HEK293 (cell line): ENCODE data around the gene FAM167B.
A peak's percentile ranks its signal among the peaks of the same experiment; 100 is the strongest.

Source experiments
- BCL11A ChIP-seq: fragments of 450-650 bp; formaldehyde crosslinking; IDR thresholded peaks from 2 replicates; pipeline ENCODE4 v1.5.1; 2016; ENCODE audit warnings: low read depth, missing biosample characterization, missing genetic modification characterization
- SP7 ChIP-seq: fragments of 450-650 bp; formaldehyde crosslinking; IDR thresholded peaks from 2 replicates; pipeline ENCODE4 v1.5.1; 2016; ENCODE audit warnings: missing biosample characterization, missing genetic modification characterization
- ZBTB20 ChIP-seq: fragments of 450-650 bp; formaldehyde crosslinking; IDR thresholded peaks from 2 replicates; pipeline ENCODE4 v1.5.1; 2016; ENCODE audit warnings: missing biosample characterization, missing genetic modification characterization
- ZNF138 ChIP-seq: fragments of 450-650 bp; formaldehyde crosslinking; IDR thresholded peaks from 2 replicates; pipeline ENCODE4 v1.5.1; 2016; ENCODE audit warnings: missing biosample characterization, missing genetic modification characterization, borderline replicate concordance
- ZNF140 ChIP-seq: fragments of 450-650 bp; formaldehyde crosslinking; IDR thresholded peaks from 2 replicates; pipeline ENCODE4 v1.5.1; 2016; ENCODE audit warnings: missing biosample characterization, missing genetic modification characterization
- ZNF292 ChIP-seq: fragments of 450-650 bp; formaldehyde crosslinking; IDR thresholded peaks from 2 replicates; pipeline ENCODE4 v1.5.1; 2016; ENCODE audit warnings: low read depth, missing biosample characterization, missing genetic modification characterization, borderline replicate concordance
- ZNF37A ChIP-seq: fragments of 450-650 bp; IDR thresholded peaks from 2 replicates; pipeline ENCODE4 v1.5.1; 2018; ENCODE audit warnings: missing biosample characterization, missing genetic modification characterization
- ZNF404 ChIP-seq: fragments of 450-650 bp; formaldehyde crosslinking; IDR thresholded peaks from 2 replicates; pipeline ENCODE4 v1.5.1; 2017; ENCODE audit warnings: missing biosample characterization, missing genetic modification characterization
- ZNF433 ChIP-seq: fragments of 450-650 bp; formaldehyde crosslinking; IDR thresholded peaks from 2 replicates; pipeline ENCODE4 v1.5.1; 2016; ENCODE audit warnings: missing biosample characterization, missing genetic modification characterization, low read depth
- ZNF473 ChIP-seq: fragments of 450-650 bp; formaldehyde crosslinking; IDR thresholded peaks from 2 replicates; pipeline ENCODE4 v1.5.1; 2017; ENCODE audit warnings: missing biosample characterization, missing genetic modification characterization
- TF ChIP-seq, protein P1 (sequence below): fragments of 450-650 bp; formaldehyde crosslinking; IDR thresholded peaks from 2 replicates; pipeline ENCODE4 v1.5.1; 2016; ENCODE audit warnings: missing biosample characterization, missing genetic modification characterization
- TF ChIP-seq, protein P2 (sequence below): fragments of 450-650 bp; formaldehyde crosslinking; IDR thresholded peaks from 2 replicates; pipeline ENCODE4 v1.5.1; 2017; ENCODE audit warnings: missing biosample characterization, missing genetic modification characterization
- TF ChIP-seq, protein P3 (sequence below): fragments of 450-650 bp; formaldehyde crosslinking; IDR thresholded peaks from 2 replicates; pipeline ENCODE4 v1.5.1; 2017; ENCODE audit warnings: missing biosample characterization, missing genetic modification characterization
- TF ChIP-seq, protein P4 (sequence below): fragments of 450-650 bp; formaldehyde crosslinking; IDR thresholded peaks from 2 replicates; pipeline ENCODE4 v1.5.1; 2017; ENCODE audit warnings: missing biosample characterization, missing genetic modification characterization
- TF ChIP-seq, protein P5 (sequence below): fragments of 450-650 bp; formaldehyde crosslinking; IDR thresholded peaks from 2 replicates; pipeline ENCODE4 v1.5.1; 2016; ENCODE audit warnings: missing biosample characterization, missing genetic modification characterization
- TF ChIP-seq, protein P6 (sequence below): fragments of 450-650 bp; IDR thresholded peaks from 2 replicates; pipeline ENCODE4 v1.5.1; 2018; ENCODE audit warnings: missing biosample characterization, mild to moderate bottlenecking, missing genetic modification characterization
- TF ChIP-seq, protein P7 (sequence below): fragments of 450-650 bp; formaldehyde crosslinking; IDR thresholded peaks from 2 replicates; pipeline ENCODE4 v1.5.1; 2017; ENCODE audit warnings: missing biosample characterization, mild to moderate bottlenecking, missing genetic modification characterization, moderate library complexity
- TF ChIP-seq, protein P8 (sequence below): fragments of 450-650 bp; formaldehyde crosslinking; IDR thresholded peaks from 2 replicates; pipeline ENCODE4 v1.5.1; 2016; ENCODE audit warnings: missing biosample characterization, missing genetic modification characterization
- TF ChIP-seq, protein P9 (sequence below): fragments of 450-650 bp; formaldehyde crosslinking; IDR thresholded peaks from 2 replicates; pipeline ENCODE4 v1.5.1; 2016; ENCODE audit warnings: missing biosample characterization, missing genetic modification characterization, low read depth

Gene FAM167B

DNA sequence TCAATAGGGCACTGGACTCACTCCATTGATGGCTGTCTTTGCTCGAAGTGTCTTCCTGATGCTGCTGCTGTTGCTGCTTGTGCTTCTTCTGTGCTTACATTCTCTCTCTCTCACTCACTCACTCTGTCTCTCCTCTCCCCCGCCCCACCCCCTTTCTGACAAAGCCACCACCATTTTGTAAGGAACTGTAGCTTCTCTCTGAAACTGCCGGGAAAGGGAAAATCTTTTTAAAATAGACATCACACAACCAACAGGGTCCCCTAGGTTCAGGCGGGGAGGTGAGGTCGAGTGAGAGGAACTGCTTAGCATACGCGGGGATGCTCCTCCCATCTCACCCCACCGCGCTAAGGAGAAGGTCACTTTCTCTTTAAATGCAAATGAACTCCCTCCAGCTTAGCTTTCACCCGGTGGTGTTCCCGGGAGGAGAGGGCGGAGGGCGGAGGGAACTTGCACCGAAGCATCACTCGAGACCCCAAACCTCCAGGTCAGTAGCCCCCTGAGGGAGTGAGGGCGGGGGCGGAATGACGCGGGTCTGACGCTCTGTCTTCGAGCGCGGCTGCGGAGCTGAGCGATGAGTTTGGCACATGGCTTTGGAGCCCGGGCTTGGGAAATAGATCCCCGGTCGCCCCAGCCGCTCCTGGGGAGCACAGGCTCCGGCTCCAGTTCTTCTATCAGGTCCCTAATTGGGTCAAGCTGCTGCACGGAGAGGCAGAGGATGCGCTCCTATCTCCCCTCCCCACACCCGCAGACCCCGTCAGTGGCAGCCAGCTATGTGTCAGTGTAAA is 46.6 kb upstream of the FAM167B start, which contains the start of gene CCDC28B (continued):
- no peak for TF ChIP-seq ZNF433 (tag by site-specific recombination)
- TF ChIP-seq SP7 (tag by site-specific recombination), result no peak
- no peak for TF ChIP-seq BCL11A (tag by site-specific recombination)
- TF ChIP-seq, protein P1, sequence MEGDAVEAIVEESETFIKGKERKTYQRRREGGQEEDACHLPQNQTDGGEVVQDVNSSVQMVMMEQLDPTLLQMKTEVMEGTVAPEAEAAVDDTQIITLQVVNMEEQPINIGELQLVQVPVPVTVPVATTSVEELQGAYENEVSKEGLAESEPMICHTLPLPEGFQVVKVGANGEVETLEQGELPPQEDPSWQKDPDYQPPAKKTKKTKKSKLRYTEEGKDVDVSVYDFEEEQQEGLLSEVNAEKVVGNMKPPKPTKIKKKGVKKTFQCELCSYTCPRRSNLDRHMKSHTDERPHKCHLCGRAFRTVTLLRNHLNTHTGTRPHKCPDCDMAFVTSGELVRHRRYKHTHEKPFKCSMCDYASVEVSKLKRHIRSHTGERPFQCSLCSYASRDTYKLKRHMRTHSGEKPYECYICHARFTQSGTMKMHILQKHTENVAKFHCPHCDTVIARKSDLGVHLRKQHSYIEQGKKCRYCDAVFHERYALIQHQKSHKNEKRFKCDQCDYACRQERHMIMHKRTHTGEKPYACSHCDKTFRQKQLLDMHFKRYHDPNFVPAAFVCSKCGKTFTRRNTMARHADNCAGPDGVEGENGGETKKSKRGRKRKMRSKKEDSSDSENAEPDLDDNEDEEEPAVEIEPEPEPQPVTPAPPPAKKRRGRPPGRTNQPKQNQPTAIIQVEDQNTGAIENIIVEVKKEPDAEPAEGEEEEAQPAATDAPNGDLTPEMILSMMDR (tag by site-specific recombination), result no peak
- no peak for TF ChIP-seq ZNF404 (tag by site-specific recombination)
- TF ChIP-seq ZNF140 (tag by site-specific recombination), result no peak
- TF ChIP-seq, protein P2, sequence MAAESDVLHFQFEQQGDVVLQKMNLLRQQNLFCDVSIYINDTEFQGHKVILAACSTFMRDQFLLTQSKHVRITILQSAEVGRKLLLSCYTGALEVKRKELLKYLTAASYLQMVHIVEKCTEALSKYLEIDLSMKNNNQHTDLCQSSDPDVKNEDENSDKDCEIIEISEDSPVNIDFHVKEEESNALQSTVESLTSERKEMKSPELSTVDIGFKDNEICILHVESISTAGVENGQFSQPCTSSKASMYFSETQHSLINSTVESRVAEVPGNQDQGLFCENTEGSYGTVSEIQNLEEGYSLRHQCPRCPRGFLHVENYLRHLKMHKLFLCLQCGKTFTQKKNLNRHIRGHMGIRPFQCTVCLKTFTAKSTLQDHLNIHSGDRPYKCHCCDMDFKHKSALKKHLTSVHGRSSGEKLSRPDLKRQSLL, result peak; percentile 53; the same call in 1 of the 2 replicates
- TF ChIP-seq ZBTB20, result peak; percentile 78; the same call in 1 of the 2 replicates
- TF ChIP-seq, protein P3, sequence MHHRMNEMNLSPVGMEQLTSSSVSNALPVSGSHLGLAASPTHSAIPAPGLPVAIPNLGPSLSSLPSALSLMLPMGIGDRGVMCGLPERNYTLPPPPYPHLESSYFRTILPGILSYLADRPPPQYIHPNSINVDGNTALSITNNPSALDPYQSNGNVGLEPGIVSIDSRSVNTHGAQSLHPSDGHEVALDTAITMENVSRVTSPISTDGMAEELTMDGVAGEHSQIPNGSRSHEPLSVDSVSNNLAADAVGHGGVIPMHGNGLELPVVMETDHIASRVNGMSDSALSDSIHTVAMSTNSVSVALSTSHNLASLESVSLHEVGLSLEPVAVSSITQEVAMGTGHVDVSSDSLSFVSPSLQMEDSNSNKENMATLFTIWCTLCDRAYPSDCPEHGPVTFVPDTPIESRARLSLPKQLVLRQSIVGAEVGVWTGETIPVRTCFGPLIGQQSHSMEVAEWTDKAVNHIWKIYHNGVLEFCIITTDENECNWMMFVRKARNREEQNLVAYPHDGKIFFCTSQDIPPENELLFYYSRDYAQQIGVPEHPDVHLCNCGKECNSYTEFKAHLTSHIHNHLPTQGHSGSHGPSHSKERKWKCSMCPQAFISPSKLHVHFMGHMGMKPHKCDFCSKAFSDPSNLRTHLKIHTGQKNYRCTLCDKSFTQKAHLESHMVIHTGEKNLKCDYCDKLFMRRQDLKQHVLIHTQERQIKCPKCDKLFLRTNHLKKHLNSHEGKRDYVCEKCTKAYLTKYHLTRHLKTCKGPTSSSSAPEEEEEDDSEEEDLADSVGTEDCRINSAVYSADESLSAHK (tag by site-specific recombination), result no peak
- no peak for TF ChIP-seq ZNF37A (tag by site-specific recombination)
- TF ChIP-seq, protein P4, sequence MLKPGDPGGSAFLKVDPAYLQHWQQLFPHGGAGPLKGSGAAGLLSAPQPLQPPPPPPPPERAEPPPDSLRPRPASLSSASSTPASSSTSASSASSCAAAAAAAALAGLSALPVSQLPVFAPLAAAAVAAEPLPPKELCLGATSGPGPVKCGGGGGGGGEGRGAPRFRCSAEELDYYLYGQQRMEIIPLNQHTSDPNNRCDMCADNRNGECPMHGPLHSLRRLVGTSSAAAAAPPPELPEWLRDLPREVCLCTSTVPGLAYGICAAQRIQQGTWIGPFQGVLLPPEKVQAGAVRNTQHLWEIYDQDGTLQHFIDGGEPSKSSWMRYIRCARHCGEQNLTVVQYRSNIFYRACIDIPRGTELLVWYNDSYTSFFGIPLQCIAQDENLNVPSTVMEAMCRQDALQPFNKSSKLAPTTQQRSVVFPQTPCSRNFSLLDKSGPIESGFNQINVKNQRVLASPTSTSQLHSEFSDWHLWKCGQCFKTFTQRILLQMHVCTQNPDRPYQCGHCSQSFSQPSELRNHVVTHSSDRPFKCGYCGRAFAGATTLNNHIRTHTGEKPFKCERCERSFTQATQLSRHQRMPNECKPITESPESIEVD, result no peak
- TF ChIP-seq, protein P5, sequence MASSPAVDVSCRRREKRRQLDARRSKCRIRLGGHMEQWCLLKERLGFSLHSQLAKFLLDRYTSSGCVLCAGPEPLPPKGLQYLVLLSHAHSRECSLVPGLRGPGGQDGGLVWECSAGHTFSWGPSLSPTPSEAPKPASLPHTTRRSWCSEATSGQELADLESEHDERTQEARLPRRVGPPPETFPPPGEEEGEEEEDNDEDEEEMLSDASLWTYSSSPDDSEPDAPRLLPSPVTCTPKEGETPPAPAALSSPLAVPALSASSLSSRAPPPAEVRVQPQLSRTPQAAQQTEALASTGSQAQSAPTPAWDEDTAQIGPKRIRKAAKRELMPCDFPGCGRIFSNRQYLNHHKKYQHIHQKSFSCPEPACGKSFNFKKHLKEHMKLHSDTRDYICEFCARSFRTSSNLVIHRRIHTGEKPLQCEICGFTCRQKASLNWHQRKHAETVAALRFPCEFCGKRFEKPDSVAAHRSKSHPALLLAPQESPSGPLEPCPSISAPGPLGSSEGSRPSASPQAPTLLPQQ (tag by site-specific recombination), result peak; percentile 65; the same call in 1 of the 2 replicates
- TF ChIP-seq, protein P6, sequence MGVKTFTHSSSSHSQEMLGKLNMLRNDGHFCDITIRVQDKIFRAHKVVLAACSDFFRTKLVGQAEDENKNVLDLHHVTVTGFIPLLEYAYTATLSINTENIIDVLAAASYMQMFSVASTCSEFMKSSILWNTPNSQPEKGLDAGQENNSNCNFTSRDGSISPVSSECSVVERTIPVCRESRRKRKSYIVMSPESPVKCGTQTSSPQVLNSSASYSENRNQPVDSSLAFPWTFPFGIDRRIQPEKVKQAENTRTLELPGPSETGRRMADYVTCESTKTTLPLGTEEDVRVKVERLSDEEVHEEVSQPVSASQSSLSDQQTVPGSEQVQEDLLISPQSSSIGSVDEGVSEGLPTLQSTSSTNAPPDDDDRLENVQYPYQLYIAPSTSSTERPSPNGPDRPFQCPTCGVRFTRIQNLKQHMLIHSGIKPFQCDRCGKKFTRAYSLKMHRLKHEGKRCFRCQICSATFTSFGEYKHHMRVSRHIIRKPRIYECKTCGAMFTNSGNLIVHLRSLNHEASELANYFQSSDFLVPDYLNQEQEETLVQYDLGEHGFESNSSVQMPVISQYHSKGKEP (tag by site-specific recombination), result no peak
- no peak for TF ChIP-seq ZNF292
- TF ChIP-seq, protein P7, sequence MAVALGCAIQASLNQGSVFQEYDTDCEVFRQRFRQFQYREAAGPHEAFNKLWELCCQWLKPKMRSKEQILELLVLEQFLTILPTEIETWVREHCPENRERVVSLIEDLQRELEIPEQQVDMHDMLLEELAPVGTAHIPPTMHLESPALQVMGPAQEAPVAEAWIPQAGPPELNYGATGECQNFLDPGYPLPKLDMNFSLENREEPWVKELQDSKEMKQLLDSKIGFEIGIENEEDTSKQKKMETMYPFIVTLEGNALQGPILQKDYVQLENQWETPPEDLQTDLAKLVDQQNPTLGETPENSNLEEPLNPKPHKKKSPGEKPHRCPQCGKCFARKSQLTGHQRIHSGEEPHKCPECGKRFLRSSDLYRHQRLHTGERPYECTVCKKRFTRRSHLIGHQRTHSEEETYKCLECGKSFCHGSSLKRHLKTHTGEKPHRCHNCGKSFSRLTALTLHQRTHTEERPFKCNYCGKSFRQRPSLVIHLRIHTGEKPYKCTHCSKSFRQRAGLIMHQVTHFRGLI (tag by site-specific recombination), result no peak
- no peak for TF ChIP-seq ZNF473 (tag by site-specific recombination)
- no peak for TF ChIP-seq ZNF138 (tag by site-specific recombination)
- TF ChIP-seq, protein P8, sequence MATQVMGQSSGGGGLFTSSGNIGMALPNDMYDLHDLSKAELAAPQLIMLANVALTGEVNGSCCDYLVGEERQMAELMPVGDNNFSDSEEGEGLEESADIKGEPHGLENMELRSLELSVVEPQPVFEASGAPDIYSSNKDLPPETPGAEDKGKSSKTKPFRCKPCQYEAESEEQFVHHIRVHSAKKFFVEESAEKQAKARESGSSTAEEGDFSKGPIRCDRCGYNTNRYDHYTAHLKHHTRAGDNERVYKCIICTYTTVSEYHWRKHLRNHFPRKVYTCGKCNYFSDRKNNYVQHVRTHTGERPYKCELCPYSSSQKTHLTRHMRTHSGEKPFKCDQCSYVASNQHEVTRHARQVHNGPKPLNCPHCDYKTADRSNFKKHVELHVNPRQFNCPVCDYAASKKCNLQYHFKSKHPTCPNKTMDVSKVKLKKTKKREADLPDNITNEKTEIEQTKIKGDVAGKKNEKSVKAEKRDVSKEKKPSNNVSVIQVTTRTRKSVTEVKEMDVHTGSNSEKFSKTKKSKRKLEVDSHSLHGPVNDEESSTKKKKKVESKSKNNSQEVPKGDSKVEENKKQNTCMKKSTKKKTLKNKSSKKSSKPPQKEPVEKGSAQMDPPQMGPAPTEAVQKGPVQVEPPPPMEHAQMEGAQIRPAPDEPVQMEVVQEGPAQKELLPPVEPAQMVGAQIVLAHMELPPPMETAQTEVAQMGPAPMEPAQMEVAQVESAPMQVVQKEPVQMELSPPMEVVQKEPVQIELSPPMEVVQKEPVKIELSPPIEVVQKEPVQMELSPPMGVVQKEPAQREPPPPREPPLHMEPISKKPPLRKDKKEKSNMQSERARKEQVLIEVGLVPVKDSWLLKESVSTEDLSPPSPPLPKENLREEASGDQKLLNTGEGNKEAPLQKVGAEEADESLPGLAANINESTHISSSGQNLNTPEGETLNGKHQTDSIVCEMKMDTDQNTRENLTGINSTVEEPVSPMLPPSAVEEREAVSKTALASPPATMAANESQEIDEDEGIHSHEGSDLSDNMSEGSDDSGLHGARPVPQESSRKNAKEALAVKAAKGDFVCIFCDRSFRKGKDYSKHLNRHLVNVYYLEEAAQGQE (tag by site-specific recombination), result no peak
- TF ChIP-seq, protein P9, sequence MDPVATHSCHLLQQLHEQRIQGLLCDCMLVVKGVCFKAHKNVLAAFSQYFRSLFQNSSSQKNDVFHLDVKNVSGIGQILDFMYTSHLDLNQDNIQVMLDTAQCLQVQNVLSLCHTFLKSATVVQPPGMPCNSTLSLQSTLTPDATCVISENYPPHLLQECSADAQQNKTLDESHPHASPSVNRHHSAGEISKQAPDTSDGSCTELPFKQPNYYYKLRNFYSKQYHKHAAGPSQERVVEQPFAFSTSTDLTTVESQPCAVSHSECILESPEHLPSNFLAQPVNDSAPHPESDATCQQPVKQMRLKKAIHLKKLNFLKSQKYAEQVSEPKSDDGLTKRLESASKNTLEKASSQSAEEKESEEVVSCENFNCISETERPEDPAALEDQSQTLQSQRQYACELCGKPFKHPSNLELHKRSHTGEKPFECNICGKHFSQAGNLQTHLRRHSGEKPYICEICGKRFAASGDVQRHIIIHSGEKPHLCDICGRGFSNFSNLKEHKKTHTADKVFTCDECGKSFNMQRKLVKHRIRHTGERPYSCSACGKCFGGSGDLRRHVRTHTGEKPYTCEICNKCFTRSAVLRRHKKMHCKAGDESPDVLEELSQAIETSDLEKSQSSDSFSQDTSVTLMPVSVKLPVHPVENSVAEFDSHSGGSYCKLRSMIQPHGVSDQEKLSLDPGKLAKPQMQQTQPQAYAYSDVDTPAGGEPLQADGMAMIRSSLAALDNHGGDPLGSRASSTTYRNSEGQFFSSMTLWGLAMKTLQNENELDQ, result no peak
